Measurements from ENCODE around the gene PYDC1. TPM values are rescaled to one million over a fixed set of nuclear protein-coding genes. Genes with fewer than 3 reads are reported as not detected.

The PYDC1 gene
- not detected in 2 replicates for total RNA-seq (2022)
- not detected for Bru-seq, nascent RNA
- not detected for BruChase-seq, experiment 1, labeled RNA remaining after a 6-hour chase
- BruChase-seq, experiment 2, labeled RNA remaining after a 2-hour chase, result not detected
- long read RNA-seq, result 0 reads

GRCh38 chr16:31216422-31217135, at the start of gene PYDC1:
Gene PYDC1, minus strand, starts transcription at chr16:31217135. Its CDS starts 107 bp downstream, at chr16:31217028.
- Mint-ChIP-seq H3K27me3 (ENCODE audit: unreplicated experiment) (peaks cover 95% of the 10 kb centered on the region), H3K36me3 (ENCODE audit: insufficient read depth, unreplicated experiment) (peaks cover 5% of the 10 kb centered on the region), H3K27ac (ENCODE audit: unreplicated experiment) (no peak within 1 kb of the TSS), H3K4me3 (ENCODE audit: low read depth, unreplicated experiment) (peak within 1 kb of the TSS; percentile 68), H3K9me3 (ENCODE audit: low read depth, unreplicated experiment) (no peaks in the 10 kb centered on the region), H3K4me1 (ENCODE audit: low read depth, unreplicated experiment) (peaks cover 9% of the 10 kb centered on the region)
- no TSS peak for BruUV-seq (replicated peaks)
- TF ChIP-seq, protein P1, sequence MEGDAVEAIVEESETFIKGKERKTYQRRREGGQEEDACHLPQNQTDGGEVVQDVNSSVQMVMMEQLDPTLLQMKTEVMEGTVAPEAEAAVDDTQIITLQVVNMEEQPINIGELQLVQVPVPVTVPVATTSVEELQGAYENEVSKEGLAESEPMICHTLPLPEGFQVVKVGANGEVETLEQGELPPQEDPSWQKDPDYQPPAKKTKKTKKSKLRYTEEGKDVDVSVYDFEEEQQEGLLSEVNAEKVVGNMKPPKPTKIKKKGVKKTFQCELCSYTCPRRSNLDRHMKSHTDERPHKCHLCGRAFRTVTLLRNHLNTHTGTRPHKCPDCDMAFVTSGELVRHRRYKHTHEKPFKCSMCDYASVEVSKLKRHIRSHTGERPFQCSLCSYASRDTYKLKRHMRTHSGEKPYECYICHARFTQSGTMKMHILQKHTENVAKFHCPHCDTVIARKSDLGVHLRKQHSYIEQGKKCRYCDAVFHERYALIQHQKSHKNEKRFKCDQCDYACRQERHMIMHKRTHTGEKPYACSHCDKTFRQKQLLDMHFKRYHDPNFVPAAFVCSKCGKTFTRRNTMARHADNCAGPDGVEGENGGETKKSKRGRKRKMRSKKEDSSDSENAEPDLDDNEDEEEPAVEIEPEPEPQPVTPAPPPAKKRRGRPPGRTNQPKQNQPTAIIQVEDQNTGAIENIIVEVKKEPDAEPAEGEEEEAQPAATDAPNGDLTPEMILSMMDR (IDR thresholded peaks at IDR 0.05; ENCODE audit: unreplicated experiment), result no peak
- intact Hi-C loops (cut with micrococcal nuclease; ENCODE audit: unreplicated experiment), result loop anchor here (5.0 kb wide), 1 partner anchor 51 kb away; no protein-coding TSS in a partner anchor
- no peak for DNase-seq
- CTCF ChIA-PET, result interaction anchor here (0.7 kb wide), 1 partner anchor 362 kb away, joined by 4 read pairs; no protein-coding TSS in a partner anchor

DNA sequence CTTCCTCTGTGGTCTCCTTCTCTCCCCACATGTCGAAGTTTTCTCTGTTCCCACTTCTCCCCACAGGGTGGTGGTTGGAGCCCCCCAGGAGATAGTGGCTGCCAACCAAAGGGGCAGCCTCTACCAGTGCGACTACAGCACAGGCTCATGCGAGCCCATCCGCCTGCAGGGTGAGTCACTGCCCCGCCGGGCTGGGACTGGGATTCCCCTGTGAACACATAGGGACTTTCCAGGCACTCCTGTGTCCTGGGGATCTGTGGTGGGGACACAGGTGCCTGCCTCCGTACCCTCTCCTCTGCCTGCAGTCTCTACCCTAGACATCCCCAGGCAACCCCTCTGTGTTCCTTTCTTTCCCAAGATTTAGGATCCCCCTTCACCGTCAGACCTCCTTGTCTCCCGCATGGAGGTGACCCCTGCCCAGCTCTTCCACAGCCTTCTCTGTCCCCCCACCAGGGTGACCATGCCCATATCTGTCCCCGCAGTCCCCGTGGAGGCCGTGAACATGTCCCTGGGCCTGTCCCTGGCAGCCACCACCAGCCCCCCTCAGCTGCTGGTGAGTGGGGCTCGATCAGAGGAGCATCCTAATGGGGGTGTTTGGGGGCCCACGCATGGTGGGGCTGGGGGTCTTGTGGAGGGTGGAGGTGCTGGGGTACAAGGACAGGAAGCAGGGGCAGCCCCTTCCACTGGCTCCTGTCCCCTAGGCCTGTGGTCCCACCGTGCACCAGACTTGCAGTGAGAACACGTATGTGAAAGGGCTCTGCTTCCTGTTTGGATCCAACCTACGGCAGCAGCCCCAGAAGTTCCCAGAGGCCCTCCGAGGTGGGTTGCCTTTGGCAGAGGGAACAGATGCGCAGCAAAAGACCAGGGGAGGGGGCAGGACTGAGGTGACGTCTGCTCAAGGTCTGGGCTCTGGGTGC, 48.7 kb upstream of the PYDC1 start:
- H3K9me3 Mint-ChIP-seq (ENCODE audit: low read depth, unreplicated experiment), result peaks cover 2% of the 10 kb centered on the region
- no peaks in the 10 kb centered on the region for H3K27me3 Mint-ChIP-seq (ENCODE audit: unreplicated experiment)
- TF ChIP-seq, protein P1 (IDR thresholded peaks at IDR 0.05; ENCODE audit: unreplicated experiment), result peak; percentile 21
- peak; percentile 91 for DNase-seq
- H3K4me3 Mint-ChIP-seq (ENCODE audit: low read depth, unreplicated experiment), result peak overlapping the region; percentile 33
- intact Hi-C loops (cut with micrococcal nuclease; ENCODE audit: unreplicated experiment), result loop anchor here (5.0 kb wide), 1 partner anchor 48 kb away; the partner anchor contains the start of gene PYDC1
- peaks cover 50% of the 10 kb centered on the region for H3K4me1 Mint-ChIP-seq (ENCODE audit: low read depth, unreplicated experiment)
- TSS peak; percentile 72 for BruUV-seq (replicated peaks)
- H3K36me3 Mint-ChIP-seq (ENCODE audit: insufficient read depth, unreplicated experiment), result peaks cover 9% of the 10 kb centered on the region
- CTCF ChIA-PET, result interaction anchor here (1.0 kb wide), 1 partner anchor 17 kb away, joined by 4 read pairs; no protein-coding TSS in a partner anchor
- H3K27ac Mint-ChIP-seq (ENCODE audit: unreplicated experiment), result peak overlapping the region; percentile 79

- peaks cover 9% of the 10 kb centered on the region for H3K36me3 Mint-ChIP-seq (ENCODE audit: insufficient read depth, unreplicated experiment)
- CTCF ChIA-PET, result interaction anchor here (0.6 kb wide), 2 partner anchors 12 to 61 kb away, joined by 3 to 5 read pairs; no protein-coding TSS in a partner anchor
- TF ChIP-seq, protein P1 (IDR thresholded peaks at IDR 0.05; ENCODE audit: unreplicated experiment), result no peak
- intact Hi-C loops (cut with micrococcal nuclease; ENCODE audit: unreplicated experiment), result no loop called here
- no peak overlapping the region for H3K27ac Mint-ChIP-seq (ENCODE audit: unreplicated experiment)
- BruUV-seq (replicated peaks), result no TSS peak
- no peak overlapping the region for H3K4me3 Mint-ChIP-seq (ENCODE audit: low read depth, unreplicated experiment)
- DNase-seq, result no peak
- H3K4me1 Mint-ChIP-seq (ENCODE audit: low read depth, unreplicated experiment), result peaks cover 16% of the 10 kb centered on the region
- H3K27me3 Mint-ChIP-seq (ENCODE audit: unreplicated experiment), result no peaks in the 10 kb centered on the region
- no peaks in the 10 kb centered on the region for H3K9me3 Mint-ChIP-seq (ENCODE audit: low read depth, unreplicated experiment)
Measured at GRCh38 chr16:31262084-31262483, 45.1 kb upstream of the PYDC1 start.
